ENCODE data around the gene LYPD3.

DNA sequence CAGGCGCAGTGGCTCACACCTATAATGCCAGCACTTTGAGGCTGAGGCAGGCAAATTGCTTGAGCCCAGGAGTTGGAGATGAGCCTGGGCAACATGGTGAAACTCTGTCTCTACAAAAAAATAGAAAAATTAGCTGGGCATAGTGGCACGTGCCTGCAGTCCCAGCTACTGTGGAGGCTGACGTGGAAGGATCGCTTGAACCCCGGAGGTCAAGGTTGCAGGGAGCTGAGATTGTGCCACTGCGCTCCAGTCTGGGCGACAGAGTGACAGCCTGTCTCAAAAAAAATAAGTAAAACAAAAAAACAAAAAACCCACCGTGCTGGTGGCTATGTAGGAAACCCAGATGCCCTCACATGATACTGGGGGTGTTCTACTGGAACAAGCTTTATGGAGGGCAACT lies 22.8 kb upstream of the LYPD3 start:
- TF ChIP-seq CTCF (conservative IDR thresholded peaks at IDR 0.05 in 1 of 2, IDR thresholded peaks at IDR 0.05 in 1 of 2; ENCODE audit: extremely low read depth in 1 of 2, insufficient read depth in 1 of 2, low read depth in 1 of 2, low read length in 2 of 2) (no peak), EZH2 (IDR thresholded peaks at IDR 0.05; ENCODE audit: borderline replicate concordance, low read length) (no peak)

Data from mammary epithelial cell (primary cell).